ENCODE results near the gene ARHGEF11. TPM values are rescaled to one million over a fixed set of nuclear protein-coding genes. Genes with fewer than 3 reads are reported as not detected.

The ARHGEF11 gene
- total RNA-seq, 1 experiment from 2014 or later: 55.5 TPM

- DNase-seq (ENCODE audit: low read depth, low spot score): no peak
- in situ Hi-C loops (cut with HindIII; ENCODE audit: low pct_unique_long_range_greater_than_20kb, low sequenced_read_pairs): no loop called here
- intact Hi-C loops (cut with micrococcal nuclease; ENCODE audit: unreplicated experiment): loop anchor here (10.0 kb wide), 1 partner anchor 66 kb away; no protein-coding TSS in a partner anchor
- no TSS peak for BruUV-seq (replicated peaks)
- TF ChIP-seq POLR2AphosphoS5 (IDR thresholded peaks at IDR 0.05; ENCODE audit: low read depth, low read length) (no peak), SIN3A (IDR thresholded peaks at IDR 0.05; ENCODE audit: borderline replicate concordance, insufficient read depth, low read depth, low read length) (no peak), REST (IDR thresholded peaks at IDR 0.05; ENCODE audit: insufficient read depth in 1 of 2, low read depth in 2 of 2, low read length in 1 of 2) (no peak), CTCF (IDR thresholded peaks at IDR 0.05) (no peak), TCF7L2 (IDR thresholded peaks at IDR 0.05; ENCODE audit: low read depth, low read length) (no peak)
- H3K27ac ChIP-seq (ENCODE audit: low read length): no peak overlapping the region
- 0 out of 2 replicates have a peak, but pooled peaks cover 2% of the 10 kb centered on the region for H3K4me1 ChIP-seq (ENCODE audit: control insufficient read depth, insufficient read depth, low read length)
- CTCF ChIA-PET: no interaction called here
- H3K27me3 ChIP-seq (ENCODE audit: control insufficient read depth, insufficient read depth, low read length): no peaks in the 10 kb centered on the region
- H3K36me3 ChIP-seq (ENCODE audit: control insufficient read depth, insufficient read depth, low read length): no peaks in the 10 kb centered on the region
- H3K9me3 ChIP-seq (ENCODE audit: control insufficient read depth, insufficient read depth, low read depth, low read length): no peaks in the 10 kb centered on the region
- H3K4me3 ChIP-seq (ENCODE audit: low read depth in 2 of 2, low read length in 2 of 2): no peak overlapping the region
- ATAC-seq: no peak
- POLR2A ChIA-PET: no interaction called here
These were observed 37.0 kb downstream of the ARHGEF11 start for GRCh38 chr1:157008502-157008901.

- no peak overlapping the region for H3K4me3 ChIP-seq (ENCODE audit: low read depth in 2 of 2, low read length in 2 of 2)
- intact Hi-C loops (cut with micrococcal nuclease; ENCODE audit: unreplicated experiment): loop anchor here (10.0 kb wide), 1 partner anchor 67 kb away; no protein-coding TSS in a partner anchor
- H3K27ac ChIP-seq (ENCODE audit: low read length): no peak overlapping the region
- no peak for ATAC-seq
- BruUV-seq (replicated peaks): no TSS peak
- H3K36me3 ChIP-seq (ENCODE audit: control insufficient read depth, insufficient read depth, low read length): no peaks in the 10 kb centered on the region
- in situ Hi-C loops (cut with HindIII; ENCODE audit: low pct_unique_long_range_greater_than_20kb, low sequenced_read_pairs): no loop called here
- ChIA-PET POLR2A (no interaction called here), CTCF (interaction anchor here (0.7 kb wide), 1 partner anchor 67 kb away, joined by 5 read pairs; no protein-coding TSS in a partner anchor)
- H3K4me1 ChIP-seq (ENCODE audit: control insufficient read depth, insufficient read depth, low read length): 0 out of 2 replicates have a peak, but pooled peaks cover 2% of the 10 kb centered on the region
- no peaks in the 10 kb centered on the region for H3K27me3 ChIP-seq (ENCODE audit: control insufficient read depth, insufficient read depth, low read length)
- H3K9me3 ChIP-seq (ENCODE audit: control insufficient read depth, insufficient read depth, low read depth, low read length): no peaks in the 10 kb centered on the region
- no peak for DNase-seq (ENCODE audit: low read depth, low spot score)
- no peak for TF ChIP-seq TCF7L2 (IDR thresholded peaks at IDR 0.05; ENCODE audit: low read depth, low read length)
- TF ChIP-seq POLR2AphosphoS5 (IDR thresholded peaks at IDR 0.05; ENCODE audit: low read depth, low read length): no peak
- no peak for TF ChIP-seq CTCF (IDR thresholded peaks at IDR 0.05)
- no peak for TF ChIP-seq REST (IDR thresholded peaks at IDR 0.05; ENCODE audit: insufficient read depth in 1 of 2, low read depth in 2 of 2, low read length in 1 of 2)
- no peak for TF ChIP-seq SIN3A (IDR thresholded peaks at IDR 0.05; ENCODE audit: borderline replicate concordance, insufficient read depth, low read depth, low read length)
These were observed 38.2 kb downstream of the ARHGEF11 start for GRCh38 chr1:157007306-157007705.
